GM12878 (cell line): ENCODE data around the gene MYD88. TPM values are rescaled to one million over a fixed set of nuclear protein-coding genes. Genes with fewer than 3 reads are reported as not detected.

Experiments used
- ATF7 ChIP-seq: fragments of 450-650 bp; IDR thresholded peaks from 2 replicates; pipeline ENCODE4 v1.6.1; 2016; ENCODE audit warnings: low read depth, mild to moderate bottlenecking
- BHLHE40 ChIP-seq, 2 experiments: fragments of 450-650 bp in 1 of 2; IDR thresholded peaks; 2 replicates each; pipeline ENCODE4 v1.6.1; 2011 to 2017; ENCODE audit warnings: low read depth in 2 of 2, borderline replicate concordance in 1 of 2, improper control_type of control experiment in 1 of 2, low read length in 1 of 2, mild to moderate bottlenecking in 1 of 2
- BRCA1 ChIP-seq: IDR thresholded peaks from 2 replicates; pipeline ENCODE4 v1.6.1; 2011; ENCODE audit warnings: low read depth, low read length, improper control_type of control experiment
- CEBPB ChIP-seq, 2 experiments: fragments of 150-350 bp in 1 of 2; IDR thresholded peaks; 2 replicates each; pipeline ENCODE4 v1.6.1; 2012 to 2014; ENCODE audit warnings: low read depth in 2 of 2, low read length in 2 of 2, borderline replicate concordance in 1 of 2, inconsistent platforms in 1 of 2
- CHD1 ChIP-seq: IDR thresholded peaks from 2 replicates; pipeline ENCODE4 v1.6.1; 2012; ENCODE audit warnings: low read depth, low read length, improper control_type of control experiment
- CREB1 ChIP-seq: IDR thresholded peaks from 2 replicates; pipeline ENCODE4 v1.6.1; 2012; ENCODE audit warnings: low read depth, mild to moderate bottlenecking, inconsistent platforms
- ESRRA ChIP-seq: IDR thresholded peaks from 2 replicates; pipeline ENCODE4 v1.6.1; 2012; ENCODE audit warnings: mild to moderate bottlenecking, low read length, improper control_type of control experiment
- EZH2 ChIP-seq: IDR thresholded peaks from 2 replicates; pipeline ENCODE4 v1.6.1; 2012; ENCODE audit warnings: low read depth, mild to moderate bottlenecking, control low read depth, inconsistent platforms, low read length, borderline replicate concordance; ENCODE audit not compliant: control insufficient read depth
- KLF5 ChIP-seq: fragments of 450-650 bp; IDR thresholded peaks from 2 replicates; pipeline ENCODE4 v1.6.1; 2014; ENCODE audit warnings: mild to moderate bottlenecking; ENCODE audit not compliant: partially characterized antibody
- MTA2 ChIP-seq: fragments of 450-650 bp; IDR thresholded peaks from 2 replicates; pipeline ENCODE4 v1.6.1; 2016; ENCODE audit warnings: low read depth, mild to moderate bottlenecking, moderate library complexity
- NFYA ChIP-seq: IDR thresholded peaks from 2 replicates; pipeline ENCODE4 v1.6.1; 2011; ENCODE audit warnings: low read depth, mild to moderate bottlenecking, low read length, improper control_type of control experiment, borderline replicate concordance
- POU2F2 ChIP-seq: IDR thresholded peaks from 3 replicates; pipeline ENCODE4 v1.6.1; 2011; ENCODE audit warnings: low read depth, mild to moderate bottlenecking, low read length, borderline replicate concordance
- RCOR1 ChIP-seq: conservative IDR thresholded peaks from 2 replicates; pipeline ENCODE4 v1.6.1; 2012; ENCODE audit warnings: low read depth, low read length, improper control_type of control experiment
- STAT1 ChIP-seq: fragments of 450-650 bp; conservative IDR thresholded peaks from 2 replicates; pipeline ENCODE4 v1.6.1; 2014; ENCODE audit warnings: antibody characterized with exemption, mild to moderate bottlenecking
- ZNF207 ChIP-seq: fragments of 450-650 bp; IDR thresholded peaks from 2 replicates; pipeline ENCODE4 v1.6.1; 2014; ENCODE audit warnings: antibody characterized with exemption, mild to moderate bottlenecking, borderline replicate concordance
- ZNF274 ChIP-seq: IDR thresholded peaks from one replicate; pipeline ENCODE4 v1.8.0; 2011; ENCODE audit not compliant: insufficient read length, insufficient read depth
- polyA plus RNA-seq, 11 experiments: library from polyadenylated mRNA; depleted of rRNA in 4 of 11; unstranded in 6 of 11; stranded (reverse) in 5 of 11; fragments of >200 nt; fragmentation: Nextera tagmentation in 4 of 11; fragmentation: Illumina TruSeq in 1 of 11; extraction: Ambion mirVana in 4 of 11; extraction: Trizol in 1 of 11; gene quantifications; 1 replicate in 1 of 11; 2 replicates in 10 of 11; pipeline versions ENCODE4 v1.2.1 to v1.2.3, GENCODE V29; 2011 to 2016; ENCODE audit warnings: inconsistent platforms in 2 of 11, missing spikeins in 2 of 11, low read depth in 1 of 11
- total RNA-seq, 4 experiments: library from RNA; depleted of rRNA in 3 of 4; stranded (reverse); fragments of >200 nt in 3 of 4; fragmentation: Illumina TruSeq in 1 of 4; extraction: Trizol in 1 of 4; gene quantifications; 2 replicates each; pipeline versions ENCODE4 v1.2.1 to v1.2.3, GENCODE V29; 2013 to 2021
- TF ChIP-seq, protein P1 (sequence below): fragments of 150-350 bp; IDR thresholded peaks from 2 replicates; pipeline ENCODE4 v1.6.1; 2014; ENCODE audit warnings: mild to moderate bottlenecking, low read depth, low read length
- TF ChIP-seq, protein P2 (sequence below): fragments of 450-650 bp; IDR thresholded peaks from 2 replicates; pipeline ENCODE4 v1.6.1; 2017; ENCODE audit warnings: mild to moderate bottlenecking, moderate library complexity
- TF ChIP-seq, protein P3 (sequence below): fragments of 450-650 bp; conservative IDR thresholded peaks from 2 replicates; pipeline ENCODE4 v1.6.1; 2017; ENCODE audit warnings: mild to moderate bottlenecking, moderate library complexity
- TF ChIP-seq, protein P4 (sequence below): fragments of 450-650 bp; IDR thresholded peaks from 2 replicates; pipeline ENCODE4 v1.6.1; 2018; ENCODE audit warnings: mild to moderate bottlenecking, low read depth, moderate library complexity; ENCODE audit not compliant: partially characterized antibody

The MYD88 gene
- total and polyA plus RNA-seq, 10 of the 15 experiments (the other 5 are each of a cell fraction or from before 2014, with no cell fraction given) = 5.5 to 84.8 (median 67.5) TPM

DNA sequence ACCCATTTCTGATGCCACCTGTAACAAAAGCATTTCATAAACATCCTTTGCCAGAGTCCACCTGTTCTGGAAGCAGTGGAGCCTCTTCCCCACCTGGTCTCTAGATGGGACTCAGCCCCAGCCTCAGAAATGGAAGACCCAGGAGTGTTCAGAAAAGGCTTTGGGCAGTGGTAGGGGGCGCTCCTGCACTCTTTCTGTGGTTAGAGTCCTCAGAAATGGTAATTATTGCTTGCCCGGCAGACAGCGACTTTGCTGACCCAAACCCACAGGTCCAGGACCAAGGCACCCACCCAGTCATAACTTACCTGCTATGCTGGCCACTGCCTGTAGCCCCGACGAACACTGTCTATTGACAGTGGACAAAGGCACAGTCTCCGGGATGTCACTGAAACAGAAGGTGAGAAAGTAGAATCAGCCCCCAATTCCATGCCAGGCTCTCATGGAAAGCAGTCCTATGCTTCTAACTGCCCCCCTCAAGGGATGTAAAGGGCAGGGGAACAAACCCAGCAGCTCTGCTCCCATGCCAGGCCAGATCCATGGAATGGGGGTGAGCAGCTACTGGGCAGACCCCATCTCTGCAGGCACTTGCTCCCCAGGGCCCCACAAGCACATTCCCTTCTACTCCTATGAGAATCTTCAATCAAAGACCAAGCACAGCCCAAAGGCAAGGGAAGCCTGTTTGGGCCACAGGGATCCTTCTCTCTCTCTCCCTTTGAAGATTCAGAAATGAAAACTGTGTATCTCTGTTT is 6.7 kb upstream of the MYD88 start (continued):
- TF ChIP-seq, protein P1, sequence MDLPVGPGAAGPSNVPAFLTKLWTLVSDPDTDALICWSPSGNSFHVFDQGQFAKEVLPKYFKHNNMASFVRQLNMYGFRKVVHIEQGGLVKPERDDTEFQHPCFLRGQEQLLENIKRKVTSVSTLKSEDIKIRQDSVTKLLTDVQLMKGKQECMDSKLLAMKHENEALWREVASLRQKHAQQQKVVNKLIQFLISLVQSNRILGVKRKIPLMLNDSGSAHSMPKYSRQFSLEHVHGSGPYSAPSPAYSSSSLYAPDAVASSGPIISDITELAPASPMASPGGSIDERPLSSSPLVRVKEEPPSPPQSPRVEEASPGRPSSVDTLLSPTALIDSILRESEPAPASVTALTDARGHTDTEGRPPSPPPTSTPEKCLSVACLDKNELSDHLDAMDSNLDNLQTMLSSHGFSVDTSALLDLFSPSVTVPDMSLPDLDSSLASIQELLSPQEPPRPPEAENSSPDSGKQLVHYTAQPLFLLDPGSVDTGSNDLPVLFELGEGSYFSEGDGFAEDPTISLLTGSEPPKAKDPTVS = no peak
- TF ChIP-seq BRCA1 (no peak), CHD1 (no peak), ATF7 (no peak), STAT1 (no peak), KLF5 (no peak), CEBPB (IDR thresholded peaks at IDR 0.05; ENCODE audit: borderline replicate concordance in 1 of 2, low read depth in 2 of 2, low read length in 2 of 2) (no peak), POU2F2 (no peak), RCOR1 (no peak), NFYA (no peak), EZH2 (no peak), ZNF274 (no peak), ZNF207 (no peak), MTA2 (no peak), BHLHE40 (IDR thresholded peaks at IDR 0.05; ENCODE audit: borderline replicate concordance in 1 of 2, low read depth in 2 of 2, low read length in 1 of 2) (no peak), CREB1 (no peak), ESRRA (no peak)
- TF ChIP-seq, protein P2, sequence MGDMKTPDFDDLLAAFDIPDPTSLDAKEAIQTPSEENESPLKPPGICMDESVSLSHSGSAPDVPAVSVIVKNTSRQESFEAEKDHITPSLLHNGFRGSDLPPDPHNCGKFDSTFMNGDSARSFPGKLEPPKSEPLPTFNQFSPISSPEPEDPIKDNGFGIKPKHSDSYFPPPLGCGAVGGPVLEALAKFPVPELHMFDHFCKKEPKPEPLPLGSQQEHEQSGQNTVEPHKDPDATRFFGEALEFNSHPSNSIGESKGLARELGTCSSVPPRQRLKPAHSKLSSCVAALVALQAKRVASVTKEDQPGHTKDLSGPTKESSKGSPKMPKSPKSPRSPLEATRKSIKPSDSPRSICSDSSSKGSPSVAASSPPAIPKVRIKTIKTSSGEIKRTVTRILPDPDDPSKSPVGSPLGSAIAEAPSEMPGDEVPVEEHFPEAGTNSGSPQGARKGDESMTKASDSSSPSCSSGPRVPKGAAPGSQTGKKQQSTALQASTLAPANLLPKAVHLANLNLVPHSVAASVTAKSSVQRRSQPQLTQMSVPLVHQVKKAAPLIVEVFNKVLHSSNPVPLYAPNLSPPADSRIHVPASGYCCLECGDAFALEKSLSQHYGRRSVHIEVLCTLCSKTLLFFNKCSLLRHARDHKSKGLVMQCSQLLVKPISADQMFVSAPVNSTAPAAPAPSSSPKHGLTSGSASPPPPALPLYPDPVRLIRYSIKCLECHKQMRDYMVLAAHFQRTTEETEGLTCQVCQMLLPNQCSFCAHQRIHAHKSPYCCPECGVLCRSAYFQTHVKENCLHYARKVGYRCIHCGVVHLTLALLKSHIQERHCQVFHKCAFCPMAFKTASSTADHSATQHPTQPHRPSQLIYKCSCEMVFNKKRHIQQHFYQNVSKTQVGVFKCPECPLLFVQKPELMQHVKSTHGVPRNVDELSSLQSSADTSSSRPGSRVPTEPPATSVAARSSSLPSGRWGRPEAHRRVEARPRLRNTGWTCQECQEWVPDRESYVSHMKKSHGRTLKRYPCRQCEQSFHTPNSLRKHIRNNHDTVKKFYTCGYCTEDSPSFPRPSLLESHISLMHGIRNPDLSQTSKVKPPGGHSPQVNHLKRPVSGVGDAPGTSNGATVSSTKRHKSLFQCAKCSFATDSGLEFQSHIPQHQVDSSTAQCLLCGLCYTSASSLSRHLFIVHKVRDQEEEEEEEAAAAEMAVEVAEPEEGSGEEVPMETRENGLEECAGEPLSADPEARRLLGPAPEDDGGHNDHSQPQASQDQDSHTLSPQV = no peak
- TF ChIP-seq, protein P3, sequence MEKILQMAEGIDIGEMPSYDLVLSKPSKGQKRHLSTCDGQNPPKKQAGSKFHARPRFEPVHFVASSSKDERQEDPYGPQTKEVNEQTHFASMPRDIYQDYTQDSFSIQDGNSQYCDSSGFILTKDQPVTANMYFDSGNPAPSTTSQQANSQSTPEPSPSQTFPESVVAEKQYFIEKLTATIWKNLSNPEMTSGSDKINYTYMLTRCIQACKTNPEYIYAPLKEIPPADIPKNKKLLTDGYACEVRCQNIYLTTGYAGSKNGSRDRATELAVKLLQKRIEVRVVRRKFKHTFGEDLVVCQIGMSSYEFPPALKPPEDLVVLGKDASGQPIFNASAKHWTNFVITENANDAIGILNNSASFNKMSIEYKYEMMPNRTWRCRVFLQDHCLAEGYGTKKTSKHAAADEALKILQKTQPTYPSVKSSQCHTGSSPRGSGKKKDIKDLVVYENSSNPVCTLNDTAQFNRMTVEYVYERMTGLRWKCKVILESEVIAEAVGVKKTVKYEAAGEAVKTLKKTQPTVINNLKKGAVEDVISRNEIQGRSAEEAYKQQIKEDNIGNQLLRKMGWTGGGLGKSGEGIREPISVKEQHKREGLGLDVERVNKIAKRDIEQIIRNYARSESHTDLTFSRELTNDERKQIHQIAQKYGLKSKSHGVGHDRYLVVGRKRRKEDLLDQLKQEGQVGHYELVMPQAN = no peak
- TF ChIP-seq, protein P4, sequence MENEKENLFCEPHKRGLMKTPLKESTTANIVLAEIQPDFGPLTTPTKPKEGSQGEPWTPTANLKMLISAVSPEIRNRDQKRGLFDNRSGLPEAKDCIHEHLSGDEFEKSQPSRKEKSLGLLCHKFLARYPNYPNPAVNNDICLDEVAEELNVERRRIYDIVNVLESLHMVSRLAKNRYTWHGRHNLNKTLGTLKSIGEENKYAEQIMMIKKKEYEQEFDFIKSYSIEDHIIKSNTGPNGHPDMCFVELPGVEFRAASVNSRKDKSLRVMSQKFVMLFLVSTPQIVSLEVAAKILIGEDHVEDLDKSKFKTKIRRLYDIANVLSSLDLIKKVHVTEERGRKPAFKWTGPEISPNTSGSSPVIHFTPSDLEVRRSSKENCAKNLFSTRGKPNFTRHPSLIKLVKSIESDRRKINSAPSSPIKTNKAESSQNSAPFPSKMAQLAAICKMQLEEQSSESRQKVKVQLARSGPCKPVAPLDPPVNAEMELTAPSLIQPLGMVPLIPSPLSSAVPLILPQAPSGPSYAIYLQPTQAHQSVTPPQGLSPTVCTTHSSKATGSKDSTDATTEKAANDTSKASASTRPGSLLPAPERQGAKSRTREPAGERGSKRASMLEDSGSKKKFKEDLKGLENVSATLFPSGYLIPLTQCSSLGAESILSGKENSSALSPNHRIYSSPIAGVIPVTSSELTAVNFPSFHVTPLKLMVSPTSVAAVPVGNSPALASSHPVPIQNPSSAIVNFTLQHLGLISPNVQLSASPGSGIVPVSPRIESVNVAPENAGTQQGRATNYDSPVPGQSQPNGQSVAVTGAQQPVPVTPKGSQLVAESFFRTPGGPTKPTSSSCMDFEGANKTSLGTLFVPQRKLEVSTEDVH = no peak
